DOHH2 (cell line): ENCODE data around the gene PKP4.

Source experiments
- H3F3A ChIP-seq: fragments of 200-600 bp; sonication (generic), shearing (Covaris generic); 2 replicates; pipeline ENCODE4 v1.6.0; 2016; ENCODE audit warnings: antibody characterized with exemption, mild to moderate bottlenecking; ENCODE audit not compliant: control insufficient read depth, insufficient read depth
- H3K27ac ChIP-seq: fragments of 200-600 bp; sonication (generic); 2 replicates; pipeline ENCODE4 v1.5.1; 2014; ENCODE audit warnings: low read depth, mild to moderate bottlenecking, low read length, moderate library complexity
- H3K27me3 ChIP-seq: fragments of 200-600 bp; sonication (generic); 2 replicates; pipeline ENCODE4 v1.6.1; 2014; ENCODE audit warnings: mild to moderate bottlenecking, low read length, mixed read lengths; ENCODE audit not compliant: control insufficient read depth
- H3K36me3 ChIP-seq: fragments of 200-600 bp; sonication (generic); 2 replicates; pipeline ENCODE4 v1.6.1; 2014; ENCODE audit warnings: mild to moderate bottlenecking, low read length, moderate library complexity, mixed read lengths; ENCODE audit not compliant: control insufficient read depth
- H3K4me1 ChIP-seq: fragments of 200-600 bp; sonication (generic); 2 replicates; pipeline ENCODE4 v1.6.1; 2014; ENCODE audit warnings: mild to moderate bottlenecking, low read length, mixed read lengths; ENCODE audit not compliant: control insufficient read depth
- H3K4me2 ChIP-seq: fragments of 200-600 bp; sonication (generic); 2 replicates; pipeline ENCODE4 v1.6.0; 2014; ENCODE audit warnings: mild to moderate bottlenecking, low read length, moderate library complexity
- H3K4me3 ChIP-seq: fragments of 200-600 bp; sonication (generic); 2 replicates; pipeline ENCODE4 v1.5.1; 2014; ENCODE audit warnings: mild to moderate bottlenecking, low read length, mixed read lengths
- H3K79me2 ChIP-seq: fragments of 200-600 bp; sonication (generic); 2 replicates; pipeline ENCODE4 v1.6.1; 2014; ENCODE audit warnings: mild to moderate bottlenecking, low read length, mixed read lengths; ENCODE audit not compliant: control insufficient read depth
- H3K9me2 ChIP-seq: fragments of 200-600 bp; sonication (generic); replicated peaks from 2 replicates; pipeline ENCODE4 v1.6.1; 2014; ENCODE audit warnings: mild to moderate bottlenecking, low read length, mixed read lengths; ENCODE audit not compliant: control insufficient read depth
- H3K9me3 ChIP-seq: fragments of 200-600 bp; sonication (generic); 2 replicates; pipeline ENCODE4 v1.6.1; 2014; ENCODE audit warnings: antibody characterized with exemption, low read length, mixed read lengths; ENCODE audit not compliant: control insufficient read depth, insufficient read depth
- H4K20me1 ChIP-seq: fragments of 200-600 bp; sonication (generic); 2 replicates; pipeline ENCODE4 v1.6.0; 2014; ENCODE audit warnings: low read depth, mild to moderate bottlenecking, antibody characterized with exemption, low read length, moderate library complexity; ENCODE audit not compliant: control insufficient read depth, insufficient read depth
- CTCF ChIP-seq: fragments of 200-600 bp; sonication (generic); IDR thresholded peaks from one replicate; pipeline ENCODE4 v1.5.1; 2014; ENCODE audit warnings: antibody characterized with exemption, mild to moderate bottlenecking, low read depth, low read length; ENCODE audit not compliant: poor library complexity, severe bottlenecking
- EZH2phosphoT487 ChIP-seq: fragments of 200-600 bp; sonication (generic); IDR thresholded peaks from 2 replicates; pipeline ENCODE4 v1.6.1; 2017; ENCODE audit warnings: borderline replicate concordance, mild to moderate bottlenecking, antibody characterized with exemption, low read length, moderate library complexity, mixed read lengths

The PKP4 gene

DNA sequence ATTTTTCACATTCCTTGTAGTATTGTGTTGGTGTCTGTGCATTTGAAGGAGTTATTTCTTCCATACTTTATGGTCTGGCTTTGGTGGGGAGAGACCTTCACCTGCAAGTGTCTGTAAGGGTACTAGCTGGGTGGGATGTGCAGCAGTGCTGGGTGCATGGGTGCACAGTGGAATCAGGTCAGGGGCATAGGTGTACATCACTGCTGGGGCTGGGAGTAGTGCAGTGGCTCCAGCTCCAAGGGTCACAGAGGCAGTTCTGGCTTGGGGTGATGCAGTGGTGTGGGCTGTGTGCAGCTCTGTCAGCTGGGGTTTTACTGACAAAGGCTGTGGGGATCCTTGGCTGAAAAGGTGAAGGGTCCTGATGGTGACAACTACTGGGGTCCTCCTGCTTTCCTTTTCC is 45.0 kb upstream of the PKP4 start:
- Histone ChIP-seq H3K9me3 (no peaks in the 10 kb centered on the region), H3K4me2 (no peak overlapping the region), H3K4me3 (no peak overlapping the region), H3F3A (no peaks in the 10 kb centered on the region), H3K36me3 (no peaks in the 10 kb centered on the region), H4K20me1 (no peaks in the 10 kb centered on the region), H3K27me3 (no peaks in the 10 kb centered on the region), H3K27ac (no peak overlapping the region), H3K79me2 (no peaks in the 10 kb centered on the region), H3K4me1 (no peaks in the 10 kb centered on the region), H3K9me2 (no peaks in the 10 kb centered on the region)
- TF ChIP-seq CTCF (no peak), EZH2phosphoT487 (no peak)

DNA sequence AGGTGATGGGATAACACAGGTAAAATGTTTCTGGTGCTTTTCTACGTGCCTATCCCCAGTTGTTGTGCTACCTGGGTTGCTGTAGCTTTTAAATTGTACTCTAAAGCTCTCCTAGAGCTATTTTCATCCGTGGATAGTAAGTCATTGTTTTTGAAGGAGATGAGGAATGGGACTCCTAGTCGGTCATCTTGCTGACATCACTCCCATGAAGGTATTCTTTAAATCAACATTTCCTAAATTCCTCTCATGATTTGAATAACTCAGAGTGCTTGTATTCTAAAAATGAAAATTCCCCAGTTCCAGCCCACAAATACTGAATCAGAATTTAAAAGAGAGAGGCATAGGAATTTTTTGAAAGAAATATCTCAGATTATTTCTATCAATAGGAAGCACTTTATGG is 44.5 kb upstream of the PKP4 start:
- TF ChIP-seq CTCF: no peak
- TF ChIP-seq EZH2phosphoT487: no peak
- no peaks in the 10 kb centered on the region for H3K79me2 ChIP-seq
- no peaks in the 10 kb centered on the region for H3K9me3 ChIP-seq
- H3K36me3 ChIP-seq: no peaks in the 10 kb centered on the region
- H3K4me1 ChIP-seq: no peaks in the 10 kb centered on the region
- no peak overlapping the region for H3K27ac ChIP-seq
- no peaks in the 10 kb centered on the region for H3F3A ChIP-seq
- no peak overlapping the region for H3K4me3 ChIP-seq
- H4K20me1 ChIP-seq: no peaks in the 10 kb centered on the region
- H3K27me3 ChIP-seq: no peaks in the 10 kb centered on the region
- no peak overlapping the region for H3K4me2 ChIP-seq
- H3K9me2 ChIP-seq: no peaks in the 10 kb centered on the region

DNA sequence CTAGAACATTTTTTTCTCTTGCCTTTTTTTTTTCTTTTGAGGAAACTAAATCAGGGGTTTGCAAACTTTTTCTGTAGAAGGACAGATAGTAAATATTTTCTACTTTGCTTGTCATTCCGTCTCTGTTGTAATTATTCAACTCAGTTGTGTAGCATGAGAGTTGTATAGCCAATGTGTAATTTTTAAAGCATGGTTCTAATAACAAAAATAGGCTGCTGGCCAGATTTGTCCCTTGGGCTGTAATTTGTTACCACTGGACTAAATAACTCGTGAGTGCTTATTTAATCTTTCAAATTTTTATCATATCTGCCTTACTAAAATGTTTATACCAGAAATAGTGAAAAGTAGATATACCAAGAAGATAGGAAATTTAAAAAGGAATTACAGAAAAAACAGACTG is 43.2 kb upstream of the PKP4 start:
- H3K4me3 ChIP-seq: no peak overlapping the region
- H3K36me3 ChIP-seq: no peaks in the 10 kb centered on the region
- no peaks in the 10 kb centered on the region for H3K9me2 ChIP-seq
- TF ChIP-seq CTCF (no peak), EZH2phosphoT487 (no peak)
- no peaks in the 10 kb centered on the region for H3F3A ChIP-seq
- no peaks in the 10 kb centered on the region for H3K27me3 ChIP-seq
- H3K9me3 ChIP-seq: no peaks in the 10 kb centered on the region
- no peak overlapping the region for H3K27ac ChIP-seq
- H3K79me2 ChIP-seq: no peaks in the 10 kb centered on the region
- no peaks in the 10 kb centered on the region for H3K4me1 ChIP-seq
- no peak overlapping the region for H3K4me2 ChIP-seq
- no peaks in the 10 kb centered on the region for H4K20me1 ChIP-seq

GRCh38 chr2:158414538-158414937 is 42.2 kb upstream of the PKP4 start:
- H3K36me3 ChIP-seq: no peaks in the 10 kb centered on the region
- H3F3A ChIP-seq: no peaks in the 10 kb centered on the region
- H3K4me2 ChIP-seq: no peak overlapping the region
- no peaks in the 10 kb centered on the region for H3K9me2 ChIP-seq
- TF ChIP-seq CTCF (no peak), EZH2phosphoT487 (no peak)
- no peak overlapping the region for H3K4me3 ChIP-seq
- H3K9me3 ChIP-seq: no peaks in the 10 kb centered on the region
- no peaks in the 10 kb centered on the region for H3K79me2 ChIP-seq
- no peaks in the 10 kb centered on the region for H3K27me3 ChIP-seq
- no peaks in the 10 kb centered on the region for H3K4me1 ChIP-seq
- no peak overlapping the region for H3K27ac ChIP-seq
- no peaks in the 10 kb centered on the region for H4K20me1 ChIP-seq
